GM18873 (cell line): ENCODE data around the gene SRA1.

Source experiments
- ATAC-seq: cut with Tn5 transposase; IDR thresholded peaks from one replicate; pipeline ENCODE4 v1.9.1; 2021; ENCODE audit warnings: mild to moderate bottlenecking, moderate library complexity, moderate number of reproducible peaks; ENCODE audit not compliant: unreplicated experiment, low FRiP score

SRA1 gene

DNA sequence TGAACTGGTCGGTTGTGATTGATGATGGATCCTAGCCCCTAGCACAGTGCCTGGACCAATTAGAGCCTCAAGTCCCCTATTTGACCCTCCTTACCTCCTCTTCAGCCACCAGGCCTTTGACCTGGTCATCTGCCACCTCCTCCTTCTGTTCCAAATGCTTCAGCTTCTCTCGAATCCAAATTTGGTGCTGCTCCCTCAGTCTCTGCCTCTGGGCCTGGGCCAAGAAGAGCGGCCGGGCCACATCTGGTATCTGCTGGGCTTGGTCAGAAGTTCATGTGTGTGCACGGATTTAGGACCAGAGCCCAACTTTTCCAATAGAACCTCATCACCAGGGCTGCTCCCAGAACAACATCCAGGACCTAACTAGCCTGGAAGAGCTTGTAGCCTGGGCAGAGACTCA, 13.8 kb upstream of the SRA1 start:
- no peak for ATAC-seq

DNA sequence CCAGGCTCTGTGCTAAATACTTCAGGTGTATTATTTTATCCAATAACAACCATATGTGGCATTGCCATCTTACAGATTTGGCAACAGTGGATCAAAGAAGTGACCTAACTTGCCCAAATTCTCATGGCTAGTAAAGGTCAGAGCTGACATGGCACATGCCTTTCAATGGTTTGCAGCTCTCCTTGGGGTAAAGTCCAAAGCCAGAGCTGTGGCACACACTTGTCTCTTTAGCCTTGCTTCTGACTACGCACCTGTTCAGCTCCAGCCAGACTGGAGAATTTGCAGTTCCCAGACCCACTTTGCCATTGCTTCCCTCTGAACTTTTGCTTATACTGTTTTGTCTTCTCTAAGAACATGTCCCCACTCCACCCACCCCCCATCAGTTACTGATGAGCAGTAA, 13.2 kb upstream of the SRA1 start:
- no peak for ATAC-seq

DNA sequence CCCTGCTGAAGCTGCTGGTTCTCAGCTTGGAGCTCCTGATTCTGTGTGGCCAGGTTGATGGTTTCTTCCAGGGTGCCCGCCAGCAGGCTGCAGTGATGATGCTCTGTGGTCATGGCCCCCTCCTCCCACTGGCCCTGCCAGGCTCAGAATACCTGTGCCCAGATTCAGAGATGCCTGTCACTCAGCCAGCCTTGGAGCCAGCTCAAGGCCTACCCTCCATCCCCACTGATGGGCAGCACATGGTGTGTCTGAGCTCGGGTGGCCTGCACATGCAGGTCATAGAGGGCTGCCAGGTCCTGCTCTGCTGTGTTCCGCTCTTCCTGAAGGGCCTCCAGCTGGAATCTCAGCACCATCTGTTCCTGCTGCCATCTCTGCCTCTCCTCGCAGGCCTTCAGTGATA, 12.8 kb upstream of the SRA1 start:
- ATAC-seq, result no peak

GRCh38 chr5:140569197-140569596, 11.9 kb upstream of the SRA1 start:
- ATAC-seq, result no peak

- ATAC-seq, result no peak
Observed at GRCh38 chr5:140568443-140569063, 11.3 kb upstream of the SRA1 start.

DNA sequence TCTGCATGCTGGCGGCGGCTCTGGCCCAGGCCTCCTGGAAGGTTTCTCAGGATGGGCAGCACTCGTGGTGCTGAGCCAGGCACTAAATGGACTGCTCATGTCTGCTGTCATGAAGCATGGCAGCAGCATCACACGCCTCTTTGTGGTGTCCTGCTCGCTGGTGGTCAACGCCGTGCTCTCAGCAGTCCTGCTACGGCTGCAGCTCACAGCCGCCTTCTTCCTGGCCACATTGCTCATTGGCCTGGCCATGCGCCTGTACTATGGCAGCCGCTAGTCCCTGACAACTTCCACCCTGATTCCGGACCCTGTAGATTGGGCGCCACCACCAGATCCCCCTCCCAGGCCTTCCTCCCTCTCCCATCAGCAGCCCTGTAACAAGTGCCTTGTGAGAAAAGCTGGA, 10.6 kb upstream of the SRA1 start:
- ATAC-seq, result no peak

DNA sequence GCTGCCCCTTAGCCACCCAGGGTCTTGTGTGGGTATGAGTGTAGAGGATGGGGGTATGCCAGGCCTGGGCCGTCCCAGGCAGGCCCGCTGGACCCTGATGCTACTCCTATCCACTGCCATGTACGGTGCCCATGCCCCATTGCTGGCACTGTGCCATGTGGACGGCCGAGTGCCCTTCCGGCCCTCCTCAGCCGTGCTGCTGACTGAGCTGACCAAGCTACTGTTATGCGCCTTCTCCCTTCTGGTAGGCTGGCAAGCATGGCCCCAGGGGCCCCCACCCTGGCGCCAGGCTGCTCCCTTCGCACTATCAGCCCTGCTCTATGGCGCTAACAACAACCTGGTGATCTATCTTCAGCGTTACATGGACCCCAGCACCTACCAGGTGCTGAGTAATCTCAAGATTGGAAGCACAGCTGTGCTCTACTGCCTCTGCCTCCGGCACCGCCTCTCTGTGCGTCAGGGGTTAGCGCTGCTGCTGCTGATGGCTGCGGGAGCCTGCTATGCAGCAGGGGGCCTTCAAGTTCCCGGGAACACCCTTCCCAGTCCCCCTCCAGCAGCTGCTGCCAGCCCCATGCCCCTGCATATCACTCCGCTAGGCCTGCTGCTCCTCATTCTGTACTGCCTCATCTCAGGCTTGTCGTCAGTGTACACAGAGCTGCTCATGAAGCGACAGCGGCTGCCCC, 10.0 kb upstream of the SRA1 start:
- ATAC-seq, result no peak

DNA sequence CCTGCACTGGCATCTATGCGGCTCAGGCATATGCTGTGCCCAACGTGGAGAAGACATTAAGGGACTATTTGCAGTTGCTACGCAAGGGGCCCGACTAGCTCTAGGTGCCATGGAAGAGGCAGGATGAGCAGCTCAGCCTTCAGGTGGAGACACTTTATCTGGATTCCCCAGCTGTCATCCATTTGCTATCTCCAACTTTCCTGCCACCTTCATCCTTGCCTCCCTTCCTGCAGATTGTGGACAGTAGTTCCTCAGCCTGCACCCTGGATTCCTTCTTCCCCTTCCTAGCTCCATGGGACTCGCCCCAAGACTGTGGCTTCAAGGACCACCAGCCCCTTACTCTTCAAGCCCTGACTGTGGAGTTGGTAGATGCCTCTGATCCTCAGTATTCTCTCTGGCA, 9.4 kb upstream of the SRA1 start:
- ATAC-seq, result no peak

DNA sequence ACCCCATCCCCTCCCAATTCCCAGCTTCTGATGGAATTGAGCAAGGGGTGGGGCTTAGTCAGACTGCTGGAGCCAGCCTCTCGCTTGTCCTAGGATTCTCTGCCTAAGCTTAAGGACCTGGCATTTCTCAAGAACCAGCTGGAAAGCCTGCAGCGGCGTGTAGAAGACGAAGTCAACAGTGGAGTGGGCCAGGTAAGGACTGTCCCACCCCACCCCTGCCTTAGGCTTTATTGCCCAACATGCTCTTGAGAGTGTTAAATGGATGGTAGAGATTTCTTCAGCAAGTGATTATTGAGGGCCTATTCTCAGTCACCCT, 8.5 kb upstream of the SRA1 start:
- no peak for ATAC-seq

DNA sequence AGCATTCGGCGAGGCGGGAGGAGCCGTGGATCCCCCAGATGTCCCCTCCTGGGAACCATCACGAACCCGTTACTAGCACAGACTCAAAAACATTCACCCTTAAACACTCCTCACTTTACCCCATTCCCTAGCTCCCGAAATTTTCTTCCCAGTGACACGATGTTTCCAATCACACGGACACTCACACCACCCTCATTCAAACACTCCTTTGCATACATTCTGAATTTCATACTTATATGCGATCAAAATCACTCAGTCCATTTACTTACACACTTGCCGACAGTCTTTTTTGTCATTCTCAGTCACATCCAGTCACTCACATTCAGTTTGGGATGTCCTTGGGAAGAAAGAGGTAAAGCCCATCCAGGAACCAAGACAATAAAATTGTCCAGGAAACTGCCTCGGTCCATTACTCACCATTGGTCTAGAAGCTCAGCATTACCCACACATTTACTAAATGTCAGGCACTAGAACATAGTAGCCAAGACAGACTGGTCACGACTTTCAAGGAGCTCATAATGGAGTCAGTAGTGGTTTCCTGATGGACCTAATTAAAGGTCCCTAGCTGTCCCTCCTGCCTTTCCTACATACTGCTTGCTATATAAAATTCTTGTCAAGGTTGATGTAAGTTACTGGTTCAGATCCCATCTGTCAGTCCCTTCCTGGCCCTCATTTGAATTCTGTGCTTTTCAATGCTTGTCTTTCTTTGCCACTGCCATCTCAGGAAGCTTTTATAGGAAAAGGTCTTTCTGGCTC, 7.9 kb upstream of the SRA1 start:
- ATAC-seq, result no peak

GRCh38 chr5:140564196-140565023, 7.1 kb upstream of the SRA1 start, which contains the start of the genes APBB3 and SLC35A4:
APBB3 (minus strand) TSS chr5:140564598; CDS start chr5:140564245, 353 bp downstream.
SLC35A4 (plus strand) TSS chr5:140564828; CDS start chr5:140567170, 2,342 bp downstream.
- peak; percentile 84 for ATAC-seq

GRCh38 chr5:140563596-140563995, 6.3 kb upstream of the SRA1 start:
- ATAC-seq, result no peak

DNA sequence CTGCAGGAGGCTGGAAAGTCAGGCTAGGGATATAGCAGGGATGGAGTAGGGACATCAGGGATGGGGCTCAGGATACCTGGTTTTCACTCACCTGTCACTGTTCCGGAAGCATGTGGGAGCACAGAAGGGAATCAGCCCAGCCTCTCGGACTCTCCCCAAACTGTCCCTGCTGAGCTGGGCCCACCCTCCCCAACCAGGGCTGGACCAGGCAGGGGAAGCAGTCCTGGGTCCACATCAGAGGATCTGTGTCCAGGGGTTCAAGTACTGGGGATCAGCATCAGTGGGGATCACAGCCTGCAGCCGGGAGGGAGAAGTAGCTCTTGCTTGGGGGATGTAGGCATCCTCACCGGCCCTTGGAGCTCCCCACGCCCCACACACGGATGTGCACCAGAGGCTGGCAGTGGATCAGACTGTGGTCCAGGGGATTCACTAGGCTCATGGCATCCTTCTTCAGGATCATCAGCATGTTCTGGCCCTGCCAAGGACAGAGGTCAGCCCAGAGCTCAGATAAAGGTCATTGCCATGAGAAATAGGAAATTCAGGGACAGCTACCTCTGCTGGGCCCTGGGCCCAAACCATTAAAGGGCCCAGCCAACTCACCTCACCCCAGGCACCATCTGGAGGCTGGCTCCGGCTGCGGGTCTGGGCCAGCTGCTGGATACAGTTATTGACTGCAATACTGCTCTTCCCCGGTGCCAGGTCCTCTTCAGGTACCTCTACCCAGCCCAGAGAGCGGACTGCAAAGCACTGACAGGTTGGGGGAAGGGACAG, 4.7 kb upstream of the SRA1 start:
- ATAC-seq, result no peak

GRCh38 chr5:140560227-140560626, 3.0 kb upstream of the SRA1 start:
- ATAC-seq, result no peak

- no peak for ATAC-seq
Observed at GRCh38 chr5:140558542-140558941, 1.3 kb upstream of the SRA1 start.

- ATAC-seq, result no peak
Observed at GRCh38 chr5:140557965-140558364, 692 bp upstream of the SRA1 start.

- ATAC-seq, result no peak
Observed at GRCh38 chr5:140556438-140556837, 835 bp downstream of the SRA1 start.

GRCh38 chr5:140555747-140556312, 1.4 kb downstream of the SRA1 start:
- ATAC-seq, result no peak

DNA sequence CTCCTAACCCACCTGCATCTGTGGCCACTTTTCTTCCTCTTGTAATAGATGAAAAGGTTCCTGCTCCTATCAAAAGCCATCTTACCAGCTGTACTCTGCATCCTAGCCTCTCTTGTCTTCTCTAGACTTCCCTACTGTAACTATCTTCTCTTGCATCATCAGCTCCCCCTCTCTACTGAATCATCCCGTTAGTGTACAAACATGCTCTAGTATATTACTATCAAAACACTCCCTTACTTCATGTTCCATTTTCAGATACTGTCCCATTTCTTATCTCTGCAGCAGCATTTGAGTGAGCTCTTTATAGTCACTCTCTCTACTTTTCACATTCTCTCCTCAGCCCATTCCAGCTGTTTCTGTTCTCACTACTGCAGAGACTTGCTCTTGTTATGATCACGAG, 2.8 kb downstream of the SRA1 start:
- no peak for ATAC-seq

DNA sequence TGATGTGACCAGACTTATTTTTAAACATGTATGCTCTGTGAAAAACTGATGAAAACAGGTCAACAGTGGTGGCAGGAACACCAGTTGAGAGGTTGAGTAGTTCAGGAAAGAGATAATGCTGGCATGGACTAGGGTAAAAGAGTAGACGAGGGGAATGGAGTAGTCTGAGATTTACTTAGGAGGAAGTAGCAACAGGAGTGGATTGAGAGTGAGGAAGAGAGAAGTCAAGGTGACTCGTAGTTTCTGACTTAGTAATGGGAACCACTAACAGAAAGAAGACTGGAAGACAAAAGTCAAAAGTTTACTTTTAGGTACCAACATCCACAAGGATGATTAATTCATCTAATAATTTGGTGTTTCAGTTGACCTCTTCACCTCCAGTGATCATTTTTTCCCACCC, 3.6 kb downstream of the SRA1 start:
- ATAC-seq, result no peak
